Brain microvascular endothelial cell (primary cell): ENCODE data around the gene NOL3.
A peak's percentile ranks its signal among the peaks of the same experiment; 100 is the strongest.

ENCODE experiments used
- DNase-seq: peaks from one replicate; pipeline ENCODE4 v3.0.0-alpha.2; 2020
- H3K27ac ChIP-seq: fragments of 250-450 bp; sonication (Bioruptor Pico); 2 replicates; pipeline ENCODE4 v1.5.1; 2020; ENCODE audit warnings: mild to moderate bottlenecking, moderate library complexity
- H3K27me3 ChIP-seq: fragments of 250-450 bp; sonication (Bioruptor Pico); replicated peaks from 2 replicates; pipeline ENCODE4 v1.5.1; 2020; ENCODE audit warnings: mild to moderate bottlenecking
- H3K36me3 ChIP-seq: fragments of 250-450 bp; sonication (Bioruptor Pico); replicated peaks from 2 replicates; pipeline ENCODE4 v1.5.1; 2020; ENCODE audit warnings: mild to moderate bottlenecking
- H3K4me3 ChIP-seq: 2 replicates; pipeline ENCODE4 v1.5.1; 2011; ENCODE audit warnings: low read depth, mild to moderate bottlenecking, control low read depth, low read length, moderate library complexity
- CTCF ChIP-seq: IDR thresholded peaks from 2 replicates; pipeline ENCODE4 v1.5.1; 2011; ENCODE audit warnings: low read depth, mild to moderate bottlenecking, moderate library complexity, low read length, control low read depth, inconsistent platforms; ENCODE audit errors: missing control alignments
- in situ Hi-C: cut with HindIII; loops from 2 replicates; pipeline ENCODE4 v1.10.0; 2017; ENCODE audit warnings: low sequenced_read_pairs, low pct_ligation_motif_present

Gene NOL3

DNA sequence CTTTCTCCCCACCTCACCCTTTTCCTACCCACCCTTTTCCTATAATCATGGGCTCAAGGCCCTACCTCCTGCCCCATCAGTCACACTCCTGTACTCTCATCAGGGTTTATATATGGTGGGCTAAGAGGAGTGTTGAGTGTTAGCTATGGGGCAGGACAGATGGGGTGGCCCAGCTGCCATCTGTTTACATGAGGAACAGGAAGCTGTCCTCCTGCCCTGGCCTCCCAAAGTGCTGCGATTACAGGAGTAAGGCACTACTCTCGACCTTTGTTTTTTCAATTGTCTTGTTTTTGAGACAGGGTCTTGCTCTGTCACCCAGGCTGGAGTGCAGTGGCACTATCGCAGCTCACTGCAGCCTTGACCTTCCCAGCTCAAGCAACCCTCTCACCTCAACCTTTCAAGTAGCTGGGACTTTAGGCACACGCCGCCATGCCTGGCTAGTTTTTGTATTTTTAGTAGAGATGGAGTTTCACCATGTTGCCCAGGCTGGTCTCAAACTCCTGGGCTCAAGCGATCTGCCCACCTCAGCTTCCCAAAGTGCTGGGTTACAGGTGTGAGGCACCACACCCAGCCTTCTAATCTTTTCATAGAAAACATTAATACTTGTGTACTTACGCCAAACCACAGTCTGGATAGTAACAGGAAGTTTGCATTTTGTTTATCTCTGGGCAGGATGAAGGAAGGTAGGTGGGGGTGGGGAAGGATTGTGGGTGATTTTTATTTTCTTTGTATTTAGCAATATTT, 12.3 kb upstream of the NOL3 start:
- Histone ChIP-seq H3K36me3 (no peaks in the 10 kb centered on the region), H3K27me3 (peaks cover 15% of the 10 kb centered on the region), H3K27ac (no peak overlapping the region), H3K4me3 (no peak overlapping the region)
- in situ Hi-C loops, result no loop called here
- no peak for TF ChIP-seq CTCF
- no peak for DNase-seq

DNA sequence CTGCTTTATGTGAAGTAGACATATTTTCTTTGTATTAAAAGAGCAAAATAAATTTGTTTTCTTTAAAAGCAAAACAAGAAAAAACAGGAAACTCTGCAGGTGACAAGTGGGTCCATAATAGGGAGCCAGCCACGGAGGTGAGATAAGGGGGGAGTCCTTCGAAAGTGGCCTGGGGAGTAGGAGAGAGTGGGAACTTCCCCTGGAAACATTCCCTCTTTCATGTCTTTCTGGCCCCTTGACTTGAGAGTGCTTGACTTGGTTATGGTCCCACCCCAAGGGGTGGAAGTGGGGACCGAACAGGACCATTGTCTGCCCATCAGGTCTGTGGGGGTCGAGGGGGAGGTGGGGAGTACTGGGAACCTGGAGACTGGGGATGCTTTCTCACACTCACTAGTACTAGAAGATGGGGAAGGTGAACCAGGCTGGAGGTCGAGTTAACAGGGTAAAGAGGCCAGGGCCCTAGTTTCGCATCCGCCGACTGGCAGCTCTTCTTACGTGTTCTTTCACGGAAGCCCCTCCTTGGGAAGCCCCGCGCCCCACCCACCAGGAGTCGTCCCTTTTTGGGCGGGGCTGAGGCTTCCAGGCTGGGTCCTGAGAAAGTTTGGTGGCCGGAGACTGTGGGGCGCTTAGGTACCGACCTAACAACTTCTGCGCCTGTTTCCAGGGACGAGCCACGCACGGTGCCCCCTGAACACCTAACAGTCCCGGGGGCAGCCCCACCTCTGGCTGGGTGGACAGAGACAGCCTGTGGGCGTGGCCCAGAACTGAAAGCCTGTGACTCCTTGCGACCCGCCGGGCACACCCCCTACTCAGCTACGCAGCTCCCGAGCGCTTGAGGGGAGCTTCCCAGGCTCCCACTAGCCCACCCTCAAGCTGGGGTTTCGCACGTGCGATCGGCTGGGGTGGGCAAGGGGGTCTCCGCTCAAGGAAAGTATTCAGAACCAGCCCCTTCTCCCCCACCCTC, 11.4 kb upstream of the NOL3 start:
- DNase-seq, result no peak
- Histone ChIP-seq H3K27me3 (peaks cover 20% of the 10 kb centered on the region), H3K4me3 (peak overlapping the region; percentile 80), H3K36me3 (no peaks in the 10 kb centered on the region), H3K27ac (no peak overlapping the region)
- in situ Hi-C loops, result no loop called here
- no peak for TF ChIP-seq CTCF

GRCh38 chr16:67161595-67162058, 8.7 kb upstream of the NOL3 start:
- H3K4me3 ChIP-seq, result no peak overlapping the region
- no peak overlapping the region for H3K27ac ChIP-seq
- peaks cover 37% of the 10 kb centered on the region for H3K27me3 ChIP-seq
- DNase-seq, result no peak
- TF ChIP-seq CTCF, result no peak
- in situ Hi-C loops, result no loop called here
- no peaks in the 10 kb centered on the region for H3K36me3 ChIP-seq

DNA sequence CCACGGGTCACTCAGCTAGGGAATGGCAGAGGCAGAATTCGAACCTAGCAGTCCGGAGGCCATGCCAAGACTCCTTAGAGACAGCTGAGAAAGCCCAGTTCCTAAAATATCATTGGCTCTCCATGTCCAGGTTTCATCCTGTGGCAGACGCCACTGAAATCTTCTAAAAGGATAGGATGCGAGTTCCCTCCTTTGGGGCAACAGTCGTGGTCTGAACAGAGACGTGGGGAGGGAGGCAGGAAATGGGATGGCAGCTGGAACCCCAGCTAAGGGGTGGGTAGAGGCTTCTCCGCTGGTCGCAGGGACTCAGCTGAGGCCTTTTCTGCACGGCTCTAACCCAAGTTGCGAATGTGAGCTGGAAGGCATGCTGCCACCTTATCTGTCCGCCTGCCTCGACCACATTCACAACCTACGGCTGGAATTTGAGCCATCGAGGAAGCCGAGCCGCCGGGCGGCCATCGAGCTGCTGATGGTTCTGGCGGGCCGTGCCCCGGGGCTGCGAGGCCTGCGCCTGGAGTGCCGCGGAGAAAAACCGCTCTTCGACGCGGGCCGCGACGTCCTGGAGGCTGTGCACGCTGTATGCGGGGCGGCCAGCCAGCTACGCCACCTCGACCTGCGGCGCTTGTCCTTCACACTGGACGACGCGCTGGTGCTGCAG, 7.7 kb upstream of the NOL3 start:
- peaks cover 47% of the 10 kb centered on the region for H3K27me3 ChIP-seq
- no peak overlapping the region for H3K4me3 ChIP-seq
- DNase-seq, result no peak
- H3K36me3 ChIP-seq, result no peaks in the 10 kb centered on the region
- TF ChIP-seq CTCF, result no peak
- in situ Hi-C loops, result no loop called here
- H3K27ac ChIP-seq, result no peak overlapping the region

DNA sequence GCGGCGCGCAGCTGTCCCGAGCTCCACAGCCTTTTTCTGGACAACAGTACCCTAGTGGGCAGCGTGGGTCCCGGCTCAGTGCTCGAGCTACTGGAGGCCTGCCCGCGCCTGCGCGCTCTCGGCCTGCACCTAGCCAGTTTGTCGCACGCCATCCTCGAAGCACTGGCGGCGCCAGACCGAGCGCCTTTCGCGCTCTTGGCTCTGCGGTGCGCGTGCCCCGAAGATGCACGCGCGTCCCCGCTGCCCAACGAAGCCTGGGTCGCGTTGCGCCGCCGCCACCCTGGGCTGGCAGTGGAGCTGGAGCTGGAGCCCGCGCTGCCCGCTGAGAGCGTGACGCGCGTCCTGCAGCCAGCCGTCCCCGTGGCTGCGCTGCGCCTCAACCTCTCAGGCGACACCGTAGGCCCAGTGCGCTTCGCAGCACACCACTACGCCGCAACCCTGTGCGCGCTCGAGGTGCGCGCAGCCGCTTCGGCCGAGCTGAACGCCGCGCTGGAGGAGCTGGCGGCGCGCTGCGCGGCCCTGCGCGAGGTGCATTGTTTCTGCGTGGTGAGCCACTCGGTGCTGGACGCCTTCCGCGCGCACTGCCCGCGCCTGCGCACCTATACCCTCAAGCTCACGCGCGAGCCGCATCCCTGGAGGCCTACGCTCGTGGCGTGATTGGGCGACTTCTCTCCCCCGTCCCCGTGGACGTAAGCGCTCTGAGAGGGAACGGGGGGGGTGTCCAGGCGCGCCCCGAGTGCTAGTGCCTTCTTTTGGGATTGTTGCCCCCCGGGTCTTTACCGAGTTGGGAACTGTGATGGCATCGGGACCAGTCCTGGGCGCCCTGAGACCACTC, 7.0 kb upstream of the NOL3 start:
- no peaks in the 10 kb centered on the region for H3K36me3 ChIP-seq
- no peak overlapping the region for H3K27ac ChIP-seq
- TF ChIP-seq CTCF, result no peak
- no peak for DNase-seq
- H3K27me3 ChIP-seq, result peaks cover 47% of the 10 kb centered on the region
- in situ Hi-C loops, result no loop called here
- H3K4me3 ChIP-seq, result no peak overlapping the region
